ENCODE measurements around the gene GPR137.

DNA sequence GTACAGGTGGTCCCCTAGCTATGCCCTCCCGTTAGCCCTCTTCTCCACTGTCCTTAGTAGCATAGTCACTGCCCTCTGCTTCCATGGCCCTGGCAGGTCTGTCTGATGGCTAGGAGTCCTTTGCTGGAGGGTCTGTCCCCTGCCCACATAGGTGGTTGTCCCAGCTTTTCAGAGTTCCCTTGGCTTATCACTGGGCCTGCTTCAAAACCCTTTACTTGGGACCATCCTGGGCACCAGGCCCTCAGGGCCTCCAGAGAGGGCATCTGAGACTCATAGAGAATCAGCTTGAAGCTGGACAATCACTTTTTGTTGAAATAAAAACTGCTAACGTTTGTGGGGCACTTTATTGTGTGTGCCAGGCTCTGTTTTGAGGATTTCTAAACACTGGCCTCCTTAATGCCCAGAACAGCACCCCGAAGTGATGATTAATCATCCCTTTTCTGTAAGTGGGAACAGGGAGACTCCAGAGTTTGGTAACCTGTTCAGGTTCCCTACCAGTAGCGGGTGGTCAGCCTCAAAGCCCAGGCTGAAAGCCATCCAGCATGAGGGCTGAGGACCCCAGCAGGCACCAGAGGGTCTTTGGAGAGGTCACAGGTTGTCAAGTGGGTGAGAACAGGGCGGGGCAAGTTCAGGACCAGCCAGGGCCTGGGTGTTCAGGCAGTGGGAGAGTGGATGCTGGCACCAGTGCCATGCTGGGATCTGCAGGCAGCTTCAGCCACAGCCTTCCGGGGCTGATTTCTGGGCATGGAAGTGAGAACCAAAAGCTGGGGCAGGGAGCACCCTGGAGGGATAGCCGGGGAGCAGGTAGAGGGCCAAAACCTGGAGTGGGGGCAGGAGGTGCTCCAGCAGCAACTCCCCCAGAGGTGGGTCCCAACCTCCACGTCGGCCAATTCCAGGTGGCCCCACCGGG lies 5.0 kb downstream of the GPR137 start:
- TF ChIP-seq JUNB (IDR thresholded peaks at IDR 0.05): no peak
- TF ChIP-seq POLR2A (IDR thresholded peaks at IDR 0.05; ENCODE audit: low read depth, low read length): no peak
- TF ChIP-seq, protein P1, sequence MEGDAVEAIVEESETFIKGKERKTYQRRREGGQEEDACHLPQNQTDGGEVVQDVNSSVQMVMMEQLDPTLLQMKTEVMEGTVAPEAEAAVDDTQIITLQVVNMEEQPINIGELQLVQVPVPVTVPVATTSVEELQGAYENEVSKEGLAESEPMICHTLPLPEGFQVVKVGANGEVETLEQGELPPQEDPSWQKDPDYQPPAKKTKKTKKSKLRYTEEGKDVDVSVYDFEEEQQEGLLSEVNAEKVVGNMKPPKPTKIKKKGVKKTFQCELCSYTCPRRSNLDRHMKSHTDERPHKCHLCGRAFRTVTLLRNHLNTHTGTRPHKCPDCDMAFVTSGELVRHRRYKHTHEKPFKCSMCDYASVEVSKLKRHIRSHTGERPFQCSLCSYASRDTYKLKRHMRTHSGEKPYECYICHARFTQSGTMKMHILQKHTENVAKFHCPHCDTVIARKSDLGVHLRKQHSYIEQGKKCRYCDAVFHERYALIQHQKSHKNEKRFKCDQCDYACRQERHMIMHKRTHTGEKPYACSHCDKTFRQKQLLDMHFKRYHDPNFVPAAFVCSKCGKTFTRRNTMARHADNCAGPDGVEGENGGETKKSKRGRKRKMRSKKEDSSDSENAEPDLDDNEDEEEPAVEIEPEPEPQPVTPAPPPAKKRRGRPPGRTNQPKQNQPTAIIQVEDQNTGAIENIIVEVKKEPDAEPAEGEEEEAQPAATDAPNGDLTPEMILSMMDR (IDR thresholded peaks at IDR 0.05 in 2 of 3, conservative IDR thresholded peaks at IDR 0.05 in 1 of 3; ENCODE audit: control insufficient read depth in 2 of 3, extremely low read depth in 1 of 3, insufficient read depth in 1 of 3, low read depth in 3 of 3, low read length in 3 of 3): no peak
